Kidney epithelial cell (primary cell): ENCODE results near the gene CCND1. TPM values are rescaled to one million over a fixed set of nuclear protein-coding genes. Genes with fewer than 3 reads are reported as not detected.

Experiments used
- DNase-seq: peaks from one replicate; pipeline ENCODE4 v3.0.0-alpha.2; 2010; ENCODE audit warnings: low read depth
- H3K27me3 ChIP-seq: 2 replicates; pipeline ENCODE4 v1.6.0; 2011; ENCODE audit warnings: low read length; ENCODE audit not compliant: control insufficient read depth, insufficient read depth
- H3K36me3 ChIP-seq: 2 replicates; pipeline ENCODE4 v1.5.1; 2011; ENCODE audit warnings: low read length; ENCODE audit not compliant: control insufficient read depth, insufficient read depth
- H3K4me3 ChIP-seq: 2 replicates; pipeline ENCODE4 v1.5.1; 2011; ENCODE audit warnings: low read depth, mild to moderate bottlenecking, control low read depth, low read length
- CTCF ChIP-seq: IDR thresholded peaks from 2 replicates; pipeline ENCODE4 v1.5.1; 2011; ENCODE audit warnings: mild to moderate bottlenecking, moderate library complexity, low read length, control low read depth, inconsistent platforms; ENCODE audit not compliant: insufficient read depth, poor library complexity, severe bottlenecking
- total RNA-seq: library from RNA; depleted of rRNA; stranded (reverse); fragments of >200 nt; gene quantifications from 2 replicates; pipeline ENCODE4 v1.2.3, GENCODE V29; 2015

The CCND1 gene
- total RNA-seq, 1 donor from 2014 or later = 378 TPM

- no peaks in the 10 kb centered on the region for H3K36me3 ChIP-seq
- no peak for DNase-seq
- TF ChIP-seq CTCF = no peak
- no peak overlapping the region for H3K4me3 ChIP-seq
- H3K27me3 ChIP-seq = no peaks in the 10 kb centered on the region
Observed at GRCh38 chr11:69598147-69598546, 42.8 kb upstream of the CCND1 start.

GRCh38 chr11:69599502-69599901 is 41.5 kb upstream of the CCND1 start:
- H3K36me3 ChIP-seq = no peaks in the 10 kb centered on the region
- DNase-seq = no peak
- H3K27me3 ChIP-seq = no peaks in the 10 kb centered on the region
- no peak overlapping the region for H3K4me3 ChIP-seq
- TF ChIP-seq CTCF = no peak

GRCh38 chr11:69600001-69600400 is 41.0 kb upstream of the CCND1 start:
- Histone ChIP-seq H3K36me3 (no peaks in the 10 kb centered on the region), H3K27me3 (no peaks in the 10 kb centered on the region), H3K4me3 (no peak overlapping the region)
- no peak for TF ChIP-seq CTCF
- DNase-seq = no peak

- DNase-seq = no peak
- Histone ChIP-seq H3K27me3 (no peaks in the 10 kb centered on the region), H3K36me3 (no peaks in the 10 kb centered on the region), H3K4me3 (no peak overlapping the region)
- no peak for TF ChIP-seq CTCF
Observed at GRCh38 chr11:69601011-69601975, 39.7 kb upstream of the CCND1 start.

GRCh38 chr11:69603111-69603836 is 37.7 kb upstream of the CCND1 start:
- no peaks in the 10 kb centered on the region for H3K36me3 ChIP-seq
- TF ChIP-seq CTCF = no peak
- H3K27me3 ChIP-seq = no peaks in the 10 kb centered on the region
- no peak for DNase-seq
- no peak overlapping the region for H3K4me3 ChIP-seq

- Histone ChIP-seq H3K36me3 (no peaks in the 10 kb centered on the region), H3K27me3 (no peaks in the 10 kb centered on the region), H3K4me3 (no peak overlapping the region)
- no peak for TF ChIP-seq CTCF
- DNase-seq = no peak
Observed at GRCh38 chr11:69604055-69604454, 36.9 kb upstream of the CCND1 start.
